Muscle of leg (tissue), 11 donors: ENCODE data around the gene KDM5A. TPM values are rescaled to one million over a fixed set of nuclear protein-coding genes. Genes with fewer than 3 reads are reported as not detected.
"Not testable (repeated sequence)": the region's sequence is repeated elsewhere in the genome, so short reads cannot be mapped to it uniquely, and the experiment has no call there.

Experiments
- DNase-seq: peaks from one replicate; pipeline ENCODE4 v3.0.0; 2013
- H3K27ac ChIP-seq: one replicate; pipeline ENCODE4 v1.5.1; 2013; ENCODE audit warnings: mild to moderate bottlenecking, low read length, control low read depth
- H3K27me3 ChIP-seq: one replicate; pipeline ENCODE4 v1.6.1; 2013; ENCODE audit warnings: low read length; ENCODE audit not compliant: control insufficient read depth, insufficient read depth
- H3K36me3 ChIP-seq: one replicate; pipeline ENCODE4 v1.6.1; 2013; ENCODE audit warnings: low read length; ENCODE audit not compliant: control insufficient read depth, insufficient read depth
- H3K4me1 ChIP-seq: one replicate; pipeline ENCODE4 v1.6.1; 2013; ENCODE audit warnings: low read length; ENCODE audit not compliant: control insufficient read depth, insufficient read depth
- H3K4me3 ChIP-seq: one replicate; pipeline ENCODE4 v1.5.1; 2013; ENCODE audit warnings: low read length, control low read depth
- H3K9me3 ChIP-seq: replicated peaks from 2 replicates; pipeline ENCODE4 v1.6.1; 2013; ENCODE audit warnings: low read depth, low read length; ENCODE audit not compliant: control insufficient read depth
- WGBS: methylation state at CpG from one replicate; pipeline ENCODE4 v1.1.5; 2013; ENCODE audit warnings: missing lambda C conversion rate; ENCODE audit not compliant: insufficient coverage; 5-methylcytosine and 5-hydroxymethylcytosine counted together
- polyA plus RNA-seq, 8 donors: library from polyadenylated mRNA; unstranded; fragments of 120-200 nt; gene quantifications; one replicate each; pipeline versions ENCODE4 v1.2.1 to v1.2.3, GENCODE V29; 2013; ENCODE audit warnings: inconsistent platforms in 1 of 8, low replicate concordance in 1 of 8; ENCODE audit not compliant: insufficient read length in 8 of 8, insufficient read depth in 1 of 8
- total RNA-seq: library from RNA; stranded (reverse); fragments of 120-200 nt; gene quantifications from one replicate; pipeline ENCODE4 v1.2.4, GENCODE V29; 2013

Gene KDM5A
- total and polyA plus RNA-seq, 9 donors: 15.8 to 36.8 (median 22.9) TPM

GRCh38 chr12:304805-305204 lies 84.3 kb downstream of the KDM5A start:
- H3K9me3 ChIP-seq: no peaks in the 10 kb centered on the region
- no peaks in the 10 kb centered on the region for H3K27me3 ChIP-seq
- no peak overlapping the region for H3K27ac ChIP-seq
- no peak for DNase-seq
- no peak overlapping the region for H3K4me3 ChIP-seq
- WGBS: no CpG with 5 or more reads among the region's 5 CpGs
- H3K4me1 ChIP-seq: no peaks in the 10 kb centered on the region
- H3K36me3 ChIP-seq: peaks cover 33% of the 10 kb centered on the region

GRCh38 chr12:302766-303165 lies 86.4 kb downstream of the KDM5A start:
- not testable (repeated sequence) for H3K4me3 ChIP-seq, H3K27me3 ChIP-seq, H3K4me1 ChIP-seq, H3K9me3 ChIP-seq, H3K27ac ChIP-seq, DNase-seq
- no CpG with 5 or more reads among the region's 3 CpGs for WGBS
- H3K36me3 ChIP-seq: peaks cover 25% of the 10 kb centered on the region

- H3K36me3 ChIP-seq: peaks cover 14% of the 10 kb centered on the region
Observed at GRCh38 chr12:300166-300565, 89.0 kb downstream of the KDM5A start.

GRCh38 chr12:299511-299910 lies 89.6 kb downstream of the KDM5A start:
- not testable (repeated sequence) for H3K27me3 ChIP-seq, H3K4me1 ChIP-seq, DNase-seq, H3K27ac ChIP-seq, H3K4me3 ChIP-seq, H3K9me3 ChIP-seq
- no CpG with 5 or more reads among the region's 5 CpGs for WGBS
- peaks cover 19% of the 10 kb centered on the region for H3K36me3 ChIP-seq

More at GRCh38 chr12:300166-300565, 89.0 kb downstream of the KDM5A start:
- no CpG with 5 or more reads among the region's 1 CpG for WGBS
- not testable (repeated sequence) for DNase-seq, H3K4me1 ChIP-seq, H3K27ac ChIP-seq, H3K27me3 ChIP-seq, H3K4me3 ChIP-seq, H3K9me3 ChIP-seq

- not testable (repeated sequence) for H3K4me1 ChIP-seq, H3K9me3 ChIP-seq, DNase-seq, H3K4me3 ChIP-seq, H3K27me3 ChIP-seq, H3K27ac ChIP-seq
- peaks cover 18% of the 10 kb centered on the region for H3K36me3 ChIP-seq
- 92% methylated on average over 8 of the region's 8 CpGs for WGBS
Observed at GRCh38 chr12:298059-298458, 91.1 kb downstream of the KDM5A start.

GRCh38 chr12:295132-295531 lies 94.0 kb downstream of the KDM5A start:
- H3K4me1 ChIP-seq: no peaks in the 10 kb centered on the region
- peaks cover 31% of the 10 kb centered on the region for H3K36me3 ChIP-seq
- no peak overlapping the region for H3K27ac ChIP-seq
- H3K4me3 ChIP-seq: no peak overlapping the region
- H3K9me3 ChIP-seq: no peaks in the 10 kb centered on the region
- no peak for DNase-seq
- H3K27me3 ChIP-seq: no peaks in the 10 kb centered on the region
- WGBS: no CpG with 5 or more reads among the region's 1 CpG

GRCh38 chr12:293199-293598 lies 95.9 kb downstream of the KDM5A start:
- Histone ChIP-seq H3K9me3 (no peaks in the 10 kb centered on the region), H3K4me3 (no peak overlapping the region), H3K4me1 (no peaks in the 10 kb centered on the region), H3K27ac (no peak overlapping the region), H3K36me3 (peaks cover 36% of the 10 kb centered on the region), H3K27me3 (no peaks in the 10 kb centered on the region)
- WGBS: no CpG with 5 or more reads among the region's 5 CpGs
- DNase-seq: no peak

GRCh38 chr12:292186-292585 lies 96.9 kb downstream of the KDM5A start:
- Histone ChIP-seq H3K4me3 (no peak overlapping the region), H3K9me3 (no peaks in the 10 kb centered on the region), H3K27me3 (no peaks in the 10 kb centered on the region), H3K27ac (no peak overlapping the region), H3K4me1 (no peaks in the 10 kb centered on the region), H3K36me3 (peaks cover 33% of the 10 kb centered on the region)
- no peak for DNase-seq
- WGBS: no CpG with 5 or more reads among the region's 1 CpG

- Histone ChIP-seq H3K4me3 (no peak overlapping the region), H3K36me3 (peaks cover 33% of the 10 kb centered on the region), H3K27ac (no peak overlapping the region), H3K9me3 (no peaks in the 10 kb centered on the region), H3K4me1 (no peaks in the 10 kb centered on the region), H3K27me3 (no peaks in the 10 kb centered on the region)
- DNase-seq: no peak
- WGBS: no CpG with 5 or more reads among the region's 1 CpG
Observed at GRCh38 chr12:291153-291723, 97.9 kb downstream of the KDM5A start.

- no peaks in the 10 kb centered on the region for H3K9me3 ChIP-seq
- no peak for DNase-seq
- H3K36me3 ChIP-seq: peaks cover 38% of the 10 kb centered on the region
- no peaks in the 10 kb centered on the region for H3K27me3 ChIP-seq
- no CpG with 5 or more reads among the region's 5 CpGs for WGBS
- H3K4me3 ChIP-seq: no peak overlapping the region
- H3K27ac ChIP-seq: no peak overlapping the region
- no peaks in the 10 kb centered on the region for H3K4me1 ChIP-seq
Observed at GRCh38 chr12:288687-289086, 100.4 kb downstream of the KDM5A start.
